Osteoblast (primary cell): ENCODE data around the gene PWWP2B. TPM values are rescaled to one million over a fixed set of nuclear protein-coding genes. Genes with fewer than 3 reads are reported as not detected.

Experiments used
- DNase-seq: peaks from one replicate; pipeline ENCODE4 v3.0.0; 2011; ENCODE audit warnings: low spot score, mixed read lengths; ENCODE audit not compliant: insufficient read length; ENCODE audit errors: missing footprints
- H2AFZ ChIP-seq: 2 replicates; pipeline ENCODE4 v1.6.0; 2011; ENCODE audit warnings: mild to moderate bottlenecking, low read length
- H3K27ac ChIP-seq: 2 replicates; pipeline ENCODE4 v1.5.1; 2011; ENCODE audit warnings: mild to moderate bottlenecking, low read depth, low read length, moderate library complexity
- H3K27me3 ChIP-seq: 2 replicates; pipeline ENCODE4 v1.6.0; 2012; ENCODE audit warnings: mild to moderate bottlenecking, control low read depth, inconsistent platforms, low read length, moderate library complexity; ENCODE audit not compliant: insufficient read depth
- H3K36me3 ChIP-seq: 2 replicates; pipeline ENCODE4 v1.5.1; 2011; ENCODE audit warnings: mild to moderate bottlenecking, low read length, control low read depth, moderate library complexity; ENCODE audit not compliant: insufficient read depth
- H3K4me1 ChIP-seq: 2 replicates; pipeline ENCODE4 v1.5.1; 2011; ENCODE audit warnings: mild to moderate bottlenecking, low read length, control low read depth, moderate library complexity; ENCODE audit not compliant: insufficient read depth
- H3K4me2 ChIP-seq: 2 replicates; pipeline ENCODE4 v1.6.0; 2011; ENCODE audit warnings: mild to moderate bottlenecking, low read length; ENCODE audit not compliant: insufficient read depth
- H3K4me3 ChIP-seq: fragments of 200-600 bp; sonication (generic); 3 replicates; pipeline ENCODE4 v1.5.1; 2012; ENCODE audit warnings: mild to moderate bottlenecking, low read length, inconsistent platforms; ENCODE audit not compliant: insufficient read depth
- H3K79me2 ChIP-seq: 2 replicates; pipeline ENCODE4 v1.6.0; 2012; ENCODE audit warnings: mild to moderate bottlenecking, low read length, control low read depth, inconsistent platforms; ENCODE audit not compliant: insufficient read depth
- H3K9me3 ChIP-seq: 2 replicates; pipeline ENCODE4 v1.5.1; 2011; ENCODE audit warnings: low read depth, low read length, control low read depth
- H4K20me1 ChIP-seq: 2 replicates; pipeline ENCODE4 v1.6.0; 2012; ENCODE audit warnings: mild to moderate bottlenecking, low read length, control low read depth; ENCODE audit not compliant: insufficient read depth
- total RNA-seq: library from RNA; depleted of rRNA; stranded (reverse); fragments of >200 nt; gene quantifications from 2 replicates; pipeline ENCODE4 v1.2.3, GENCODE V29; 2012
- TF ChIP-seq, protein P1 (sequence below): IDR thresholded peaks from 2 replicates; pipeline ENCODE4 v1.5.1; 2011; ENCODE audit warnings: mild to moderate bottlenecking, low read depth, low read length, moderate library complexity; ENCODE audit errors: extremely low read depth

Gene PWWP2B
- total RNA-seq, 1 donor, result 18.5 TPM

DNA sequence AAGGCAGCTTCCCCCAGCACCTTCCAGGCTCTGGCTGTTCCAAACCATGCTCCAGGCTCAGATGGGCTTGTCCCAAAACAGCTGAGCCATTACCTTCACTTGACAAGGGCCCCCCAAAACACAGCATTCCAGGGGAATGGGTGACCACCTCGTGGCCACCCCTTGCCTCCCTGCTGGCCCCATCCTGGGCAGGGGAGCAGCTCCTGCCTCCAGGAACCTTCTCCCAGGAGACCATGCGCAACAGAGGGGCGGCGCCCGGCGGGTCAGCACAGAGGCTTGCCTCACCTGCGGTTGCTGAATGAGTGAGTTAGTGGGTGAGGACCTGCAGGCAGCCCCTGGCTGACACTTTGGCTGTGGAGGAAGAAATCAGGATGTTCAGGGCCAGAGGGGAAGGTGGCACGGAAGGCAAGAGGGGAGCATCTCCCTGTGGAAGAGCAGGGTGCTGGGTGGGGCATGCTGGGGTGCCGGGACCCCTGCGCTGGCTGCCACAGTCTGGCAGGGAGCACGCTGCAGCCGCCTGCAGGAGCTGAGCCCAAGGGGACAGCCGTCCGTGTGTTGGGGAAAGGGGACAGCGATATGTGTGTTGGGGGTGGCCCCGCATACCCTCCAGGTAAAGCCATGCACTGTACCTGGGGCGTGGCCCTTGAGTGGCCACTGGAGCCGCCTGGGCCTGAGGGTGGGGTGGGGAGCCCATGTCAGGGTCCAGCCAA lies 54.7 kb downstream of the PWWP2B start:
- H3K27me3 ChIP-seq, result no peaks in the 10 kb centered on the region

DNA sequence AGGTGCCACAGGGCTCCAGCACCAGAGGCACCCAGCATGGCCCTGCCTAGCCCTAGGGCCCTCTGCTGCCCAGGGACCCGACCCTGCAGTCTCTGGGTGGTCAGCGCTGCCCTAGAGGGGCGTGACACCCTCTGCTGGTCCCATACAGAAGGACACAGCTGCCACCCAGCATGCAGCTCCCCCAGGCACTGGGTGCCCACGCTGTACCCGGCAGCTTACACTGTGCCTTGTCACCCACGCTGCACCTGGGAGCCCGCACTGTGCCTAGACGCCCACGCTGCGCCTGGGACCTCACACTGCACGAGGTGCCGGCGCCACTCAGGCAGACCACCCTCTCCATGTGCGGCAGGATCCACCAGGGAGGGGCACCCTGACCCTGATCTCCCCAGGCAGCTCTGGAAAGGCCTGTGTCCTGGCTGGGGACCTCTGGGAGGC lies 55.2 kb downstream of the PWWP2B start:
- TF ChIP-seq, protein P1, sequence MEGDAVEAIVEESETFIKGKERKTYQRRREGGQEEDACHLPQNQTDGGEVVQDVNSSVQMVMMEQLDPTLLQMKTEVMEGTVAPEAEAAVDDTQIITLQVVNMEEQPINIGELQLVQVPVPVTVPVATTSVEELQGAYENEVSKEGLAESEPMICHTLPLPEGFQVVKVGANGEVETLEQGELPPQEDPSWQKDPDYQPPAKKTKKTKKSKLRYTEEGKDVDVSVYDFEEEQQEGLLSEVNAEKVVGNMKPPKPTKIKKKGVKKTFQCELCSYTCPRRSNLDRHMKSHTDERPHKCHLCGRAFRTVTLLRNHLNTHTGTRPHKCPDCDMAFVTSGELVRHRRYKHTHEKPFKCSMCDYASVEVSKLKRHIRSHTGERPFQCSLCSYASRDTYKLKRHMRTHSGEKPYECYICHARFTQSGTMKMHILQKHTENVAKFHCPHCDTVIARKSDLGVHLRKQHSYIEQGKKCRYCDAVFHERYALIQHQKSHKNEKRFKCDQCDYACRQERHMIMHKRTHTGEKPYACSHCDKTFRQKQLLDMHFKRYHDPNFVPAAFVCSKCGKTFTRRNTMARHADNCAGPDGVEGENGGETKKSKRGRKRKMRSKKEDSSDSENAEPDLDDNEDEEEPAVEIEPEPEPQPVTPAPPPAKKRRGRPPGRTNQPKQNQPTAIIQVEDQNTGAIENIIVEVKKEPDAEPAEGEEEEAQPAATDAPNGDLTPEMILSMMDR, result no peak
- Histone ChIP-seq H3K4me3 (no peak overlapping the region), H4K20me1 (no peaks in the 10 kb centered on the region), H3K4me2 (no peak overlapping the region), H3K79me2 (no peaks in the 10 kb centered on the region), H2AFZ (no peak overlapping the region), H3K36me3 (no peaks in the 10 kb centered on the region), H3K9me3 (no peaks in the 10 kb centered on the region), H3K4me1 (peaks cover 10% of the 10 kb centered on the region), H3K27ac (no peak overlapping the region), H3K27me3 (no peaks in the 10 kb centered on the region)
- peak; percentile 87 for DNase-seq

More for the DNA sequence above, 54.7 kb downstream of the PWWP2B start:
- H3K4me2 ChIP-seq, result no peak overlapping the region
- H3K27ac ChIP-seq, result no peak overlapping the region
- no peak overlapping the region for H2AFZ ChIP-seq
- no peak overlapping the region for H3K4me3 ChIP-seq
- peak; percentile 82 for DNase-seq
- no peaks in the 10 kb centered on the region for H4K20me1 ChIP-seq
- no peaks in the 10 kb centered on the region for H3K36me3 ChIP-seq
- H3K4me1 ChIP-seq, result peaks cover 13% of the 10 kb centered on the region
- H3K79me2 ChIP-seq, result no peaks in the 10 kb centered on the region
- H3K9me3 ChIP-seq, result no peaks in the 10 kb centered on the region
- TF ChIP-seq, protein P1, result no peak

DNA sequence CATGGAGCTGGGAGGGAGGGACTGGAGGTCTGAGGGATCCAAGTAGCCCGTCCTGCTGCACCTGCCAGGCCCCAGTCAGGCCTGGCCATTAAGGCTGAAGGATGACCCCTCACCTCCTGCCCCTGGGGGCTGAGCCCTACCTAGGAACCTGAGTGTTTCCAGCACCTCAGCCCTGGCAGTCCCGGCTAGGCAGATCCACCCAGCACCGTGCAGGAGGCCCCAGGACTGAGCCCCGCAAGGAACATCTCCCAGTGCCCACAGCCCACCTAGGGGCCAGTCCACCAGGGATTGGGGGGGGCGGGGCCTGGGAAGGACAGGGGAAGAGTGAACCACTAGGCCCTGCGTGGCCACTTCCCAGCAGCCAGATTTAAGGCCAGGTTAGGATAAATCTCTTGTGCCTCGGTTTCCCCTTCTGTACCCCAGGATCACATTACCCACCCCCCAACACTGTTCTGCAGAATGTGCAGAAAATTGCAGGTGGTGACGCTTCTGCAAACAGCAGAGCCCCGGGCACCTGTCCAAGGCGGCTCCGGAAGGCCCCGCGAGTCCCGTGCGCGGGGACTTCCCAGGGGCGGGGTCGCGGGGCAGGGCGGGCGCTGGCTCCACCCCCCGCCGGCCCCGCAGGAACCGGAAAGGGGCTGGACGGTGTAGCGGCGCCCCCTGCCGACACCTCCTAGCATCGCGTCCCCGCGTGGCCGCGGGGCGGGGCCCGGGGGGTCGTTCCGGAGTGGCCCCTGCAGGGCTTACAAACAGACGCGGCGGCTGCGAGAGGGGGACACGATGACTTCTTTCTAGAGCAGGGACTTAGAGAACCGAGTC lies 55.9 kb downstream of the PWWP2B start:
- TF ChIP-seq, protein P1, result peak; percentile 66
- H3K79me2 ChIP-seq, result no peaks in the 10 kb centered on the region
- no peaks in the 10 kb centered on the region for H3K36me3 ChIP-seq
- H2AFZ ChIP-seq, result peak overlapping the region; percentile 62
- no peaks in the 10 kb centered on the region for H4K20me1 ChIP-seq
- H3K27me3 ChIP-seq, result no peaks in the 10 kb centered on the region
- H3K4me1 ChIP-seq, result peaks cover 4% of the 10 kb centered on the region
- H3K4me2 ChIP-seq, result peak overlapping the region; percentile 66
- H3K27ac ChIP-seq, result no peak overlapping the region
- peak; percentile 100 for DNase-seq
- no peaks in the 10 kb centered on the region for H3K9me3 ChIP-seq
- peak overlapping the region; percentile 50 for H3K4me3 ChIP-seq

DNA sequence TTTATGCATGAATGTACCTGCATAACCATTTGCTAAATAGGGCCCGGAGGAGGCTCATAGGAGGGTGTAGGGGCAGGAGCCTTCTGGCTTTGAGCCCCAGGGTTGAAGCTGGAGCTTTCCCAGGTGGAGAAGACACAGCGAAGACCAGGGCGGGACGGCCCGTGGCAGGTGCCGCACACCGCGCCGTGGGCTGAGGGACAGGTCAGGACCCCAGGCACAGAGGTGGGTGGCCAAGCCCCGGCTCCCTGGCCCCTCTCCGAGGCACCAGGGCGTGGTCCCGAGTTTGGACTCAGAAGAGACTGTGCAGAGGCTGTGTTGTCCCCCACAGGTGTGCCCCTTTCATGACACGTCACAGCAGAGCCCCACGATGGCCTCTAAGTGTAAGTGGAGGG lies 56.5 kb downstream of the PWWP2B start:
- Histone ChIP-seq H4K20me1 (no peaks in the 10 kb centered on the region), H3K27me3 (no peaks in the 10 kb centered on the region), H2AFZ (peak overlapping the region; percentile 62), H3K27ac (no peak overlapping the region), H3K4me1 (no peaks in the 10 kb centered on the region), H3K36me3 (no peaks in the 10 kb centered on the region), H3K4me3 (peak overlapping the region; percentile 50), H3K4me2 (peak overlapping the region; percentile 66), H3K79me2 (no peaks in the 10 kb centered on the region), H3K9me3 (no peaks in the 10 kb centered on the region)
- TF ChIP-seq, protein P1, result no peak
- no peak for DNase-seq
